Measurements from ENCODE around the gene LRRC7. TPM values are rescaled to one million over a fixed set of nuclear protein-coding genes. Genes with fewer than 3 reads are reported as not detected.

The LRRC7 gene
- total and polyA plus RNA-seq, 2 of the 8 experiments (the other 6 are each of a cell fraction or from before 2014, with no cell fraction given) = 0.03 to 0.17 TPM

DNA sequence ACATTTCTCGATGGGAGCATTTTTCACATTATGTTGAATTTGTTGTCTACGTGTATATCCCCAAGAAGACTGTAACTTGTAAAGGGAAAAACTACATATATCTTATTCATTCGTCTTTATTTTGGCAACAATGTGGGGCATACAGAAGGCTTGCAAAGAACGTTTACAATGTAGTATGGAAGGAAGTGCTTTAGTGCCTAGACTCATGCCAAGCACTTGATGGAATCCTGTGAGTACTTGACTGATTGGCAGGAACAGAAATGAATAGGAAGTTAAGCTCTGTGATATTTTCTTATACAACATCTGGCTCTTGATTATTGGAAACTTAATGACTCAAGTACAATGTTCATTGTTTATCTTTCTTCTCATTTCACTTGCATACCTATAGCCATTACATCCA lies 284.4 kb downstream of the LRRC7 start:
- no peak overlapping the region for H2AK5ac ChIP-seq (ENCODE audit: low read depth, low read length)
- H3K27ac ChIP-seq (ENCODE audit: low read depth, low read length) = no peak overlapping the region
- H4K91ac ChIP-seq (replicated peaks; ENCODE audit: insufficient read length, low read length) = no peak overlapping the region
- H2BK15ac ChIP-seq (ENCODE audit: low read length) = no peak overlapping the region
- H3K79me2 ChIP-seq (ENCODE audit: control insufficient read depth in 1 of 2, insufficient read depth in 2 of 2, low read length in 2 of 2) = no peaks in the 10 kb centered on the region
- no peaks in the 10 kb centered on the region for H3K27me3 ChIP-seq (replicated peaks in 1 of 4; ENCODE audit: control insufficient read depth in 3 of 4, extremely low read depth in 1 of 4, insufficient read depth in 3 of 4, low read length in 3 of 4)
- no peak for FAIRE-seq
- H3K4ac ChIP-seq (replicated peaks; ENCODE audit: insufficient read length, low read depth, low read length) = no peak overlapping the region
- no peak overlapping the region for H4K8ac ChIP-seq (ENCODE audit: extremely low read depth, insufficient read depth, low read length)
- ChIA-PET POLR2A (ENCODE audit: partially characterized antibody) (no interaction called here), CTCF (ENCODE audit: partially characterized antibody) (interaction anchor here (1.0 kb wide), 1 partner anchor 18 kb away, joined by 3 read pairs; no protein-coding TSS in a partner anchor)
- H3K23me2 ChIP-seq (ENCODE audit: low read depth, low read length) = no peaks in the 10 kb centered on the region
- no peak overlapping the region for H3K56ac ChIP-seq (replicated peaks; ENCODE audit: insufficient read length, low read depth, low read length)
- H3K79me1 ChIP-seq (ENCODE audit: low read depth, low read length) = no peaks in the 10 kb centered on the region
- no peak overlapping the region for H3K18ac ChIP-seq (ENCODE audit: extremely low read depth, low read length)
- H4K5ac ChIP-seq (ENCODE audit: insufficient read length, low read depth, low read length) = no peak overlapping the region
- H3K9me3 ChIP-seq (ENCODE audit: insufficient read depth in 2 of 2, low read depth in 1 of 2, low read length in 1 of 2) = no peaks in the 10 kb centered on the region
- H2BK120ac ChIP-seq (replicated peaks; ENCODE audit: low read depth, low read length) = no peak overlapping the region
- no peak overlapping the region for H2AFZ ChIP-seq (ENCODE audit: low read length)
- H3K4me3 ChIP-seq (ENCODE audit: extremely low read depth in 1 of 4, insufficient read depth in 2 of 4, low read depth in 3 of 4, low read length in 4 of 4) = no peak overlapping the region
- H2BK5ac ChIP-seq (ENCODE audit: low read depth, low read length) = no peak overlapping the region
- H3K14ac ChIP-seq (ENCODE audit: insufficient read length) = no peak overlapping the region
- H3K36me3 ChIP-seq (ENCODE audit: control insufficient read depth in 2 of 4, insufficient read depth in 4 of 4, low read length in 3 of 4) = no peaks in the 10 kb centered on the region
- no peaks in the 10 kb centered on the region for H3K4me1 ChIP-seq (replicated peaks in 1 of 4; ENCODE audit: control insufficient read depth in 3 of 4, insufficient read depth in 4 of 4, low read length in 3 of 4)
- no peak overlapping the region for H2BK12ac ChIP-seq (ENCODE audit: low read depth, low read length)
- H3K4me2 ChIP-seq (ENCODE audit: insufficient read depth in 1 of 2, low read depth in 2 of 2, low read length in 2 of 2) = no peak overlapping the region
- 88% methylated on average over 4 of the region's 4 CpGs; no CpG with 5 or more reads in 1 of the 2 experiments for WGBS, 2 experiments (ENCODE audit: extremely low coverage in 1 of 2, insufficient coverage in 1 of 2, insufficient read length in 1 of 2, insufficient replicate concordance in 2 of 2, low coverage in 1 of 2, low lambda C conversion rate in 2 of 2, missing lambda C conversion rate in 1 of 2)
- H3K23ac ChIP-seq (ENCODE audit: insufficient read length) = no peak overlapping the region
- H2BK20ac ChIP-seq (ENCODE audit: low read length) = no peak overlapping the region
- no peaks in the 10 kb centered on the region for H4K20me1 ChIP-seq (replicated peaks in 1 of 2; ENCODE audit: control insufficient read depth in 1 of 2, insufficient read depth in 2 of 2, low read length in 2 of 2)
- DNase-seq (ENCODE audit: low read depth in 1 of 2, low spot score in 2 of 2) = no peak
- H3K9ac ChIP-seq (replicated peaks in 1 of 4; ENCODE audit: extremely low read depth in 1 of 4, low read depth in 3 of 4, low read length in 3 of 4) = no peak overlapping the region
- TF ChIP-seq NANOG (IDR thresholded peaks at IDR 0.05; ENCODE audit: insufficient read depth, low read depth, low read length, poor library complexity, severe bottlenecking) (no peak), YY1 (IDR thresholded peaks at IDR 0.05; ENCODE audit: low read depth, low read length) (no peak), KDM1A (IDR thresholded peaks at IDR 0.05; ENCODE audit: borderline replicate concordance, low read length) (no peak), CHD2 (IDR thresholded peaks at IDR 0.05; ENCODE audit: low read length) (no peak), FOSL1 (IDR thresholded peaks at IDR 0.05; ENCODE audit: insufficient read depth, low read depth, low read length) (no peak), SIN3A (conservative IDR thresholded peaks at IDR 0.05 in 1 of 2, IDR thresholded peaks at IDR 0.05 in 1 of 2; ENCODE audit: low read depth in 1 of 2, low read length in 2 of 2) (no peak), RFX5 (IDR thresholded peaks at IDR 0.05; ENCODE audit: borderline replicate concordance, low read depth, low read length) (no peak), POLR2A (IDR thresholded peaks at IDR 0.05; ENCODE audit: control extremely low read depth in 1 of 2, low read depth in 2 of 2, low read length in 2 of 2) (no peak), GABPA (IDR thresholded peaks at IDR 0.05; ENCODE audit: borderline replicate concordance, insufficient read depth, low read length) (no peak), MAFK (IDR thresholded peaks at IDR 0.05; ENCODE audit: low read depth, low read length) (no peak), PHF8 (conservative IDR thresholded peaks at IDR 0.05; ENCODE audit: low read depth, low read length) (no peak)
- TF ChIP-seq, protein P1, sequence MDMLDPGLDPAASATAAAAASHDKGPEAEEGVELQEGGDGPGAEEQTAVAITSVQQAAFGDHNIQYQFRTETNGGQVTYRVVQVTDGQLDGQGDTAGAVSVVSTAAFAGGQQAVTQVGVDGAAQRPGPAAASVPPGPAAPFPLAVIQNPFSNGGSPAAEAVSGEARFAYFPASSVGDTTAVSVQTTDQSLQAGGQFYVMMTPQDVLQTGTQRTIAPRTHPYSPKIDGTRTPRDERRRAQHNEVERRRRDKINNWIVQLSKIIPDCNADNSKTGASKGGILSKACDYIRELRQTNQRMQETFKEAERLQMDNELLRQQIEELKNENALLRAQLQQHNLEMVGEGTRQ (IDR thresholded peaks at IDR 0.05; ENCODE audit: low read length) = no peak
